ENCODE results near the gene TARS3. TPM values are rescaled to one million over a fixed set of nuclear protein-coding genes. Genes with fewer than 3 reads are reported as not detected.

Gene TARS3
- total RNA-seq, 2 donors from 2014 or later = 12.6 to 14.2 TPM

- H3K27me3 Mint-ChIP-seq (ENCODE audit: low read depth) = no peaks in the 10 kb centered on the region
- H3K4me3 Mint-ChIP-seq = no peak overlapping the region
- ATAC-seq (replicated peaks in 1 of 2) (no peak), DNase-seq (no peak)
- H3K4me1 Mint-ChIP-seq (ENCODE audit: low read depth) = peaks cover 2% of the 10 kb centered on the region
- H3K27ac Mint-ChIP-seq = no peak overlapping the region
- H3K36me3 Mint-ChIP-seq (ENCODE audit: insufficient read depth in 2 of 2) = no peaks in the 10 kb centered on the region
- no peaks in the 10 kb centered on the region for H3K9me3 Mint-ChIP-seq
Measured at GRCh38 chr15:101613130-101614000, 110.9 kb downstream of the TARS3 start.

- no peaks in the 10 kb centered on the region for H3K9me3 Mint-ChIP-seq
- no peaks in the 10 kb centered on the region for H3K4me1 Mint-ChIP-seq (ENCODE audit: low read depth)
- no peak for DNase-seq
- no peaks in the 10 kb centered on the region for H3K27me3 Mint-ChIP-seq (ENCODE audit: low read depth)
- ATAC-seq (replicated peaks in 1 of 2) = no peak
- no peaks in the 10 kb centered on the region for H3K36me3 Mint-ChIP-seq (ENCODE audit: insufficient read depth in 2 of 2)
- H3K4me3 Mint-ChIP-seq = no peak overlapping the region
- H3K27ac Mint-ChIP-seq = no peak overlapping the region
Measured at GRCh38 chr15:101612676-101613075, 111.6 kb downstream of the TARS3 start.

GRCh38 chr15:101611580-101612299 lies 112.5 kb downstream of the TARS3 start:
- H3K27me3 Mint-ChIP-seq (ENCODE audit: low read depth) = no peaks in the 10 kb centered on the region
- H3K9me3 Mint-ChIP-seq = no peaks in the 10 kb centered on the region
- H3K36me3 Mint-ChIP-seq (ENCODE audit: insufficient read depth in 2 of 2) = no peaks in the 10 kb centered on the region
- DNase-seq = no peak
- H3K4me1 Mint-ChIP-seq (ENCODE audit: low read depth) = no peaks in the 10 kb centered on the region
- no peak for ATAC-seq (replicated peaks in 1 of 2)
- H3K4me3 Mint-ChIP-seq = no peak overlapping the region
- no peak overlapping the region for H3K27ac Mint-ChIP-seq

GRCh38 chr15:101611007-101611406 lies 113.3 kb downstream of the TARS3 start:
- DNase-seq (no peak), ATAC-seq (replicated peaks in 1 of 2) (no peak)
- Mint-ChIP-seq H3K27me3 (ENCODE audit: low read depth) (no peaks in the 10 kb centered on the region), H3K9me3 (no peaks in the 10 kb centered on the region), H3K27ac (no peak overlapping the region), H3K4me1 (ENCODE audit: low read depth) (no peaks in the 10 kb centered on the region), H3K36me3 (ENCODE audit: insufficient read depth in 2 of 2) (no peaks in the 10 kb centered on the region), H3K4me3 (no peak overlapping the region)

GRCh38 chr15:101610611-101611000 lies 113.7 kb downstream of the TARS3 start:
- ATAC-seq (replicated peaks in 1 of 2) (no peak), DNase-seq (no peak)
- Mint-ChIP-seq H3K9me3 (no peaks in the 10 kb centered on the region), H3K4me1 (ENCODE audit: low read depth) (no peaks in the 10 kb centered on the region), H3K27me3 (ENCODE audit: low read depth) (no peaks in the 10 kb centered on the region), H3K27ac (no peak overlapping the region), H3K36me3 (ENCODE audit: insufficient read depth in 2 of 2) (no peaks in the 10 kb centered on the region), H3K4me3 (no peak overlapping the region)

- no peaks in the 10 kb centered on the region for H3K4me1 Mint-ChIP-seq (ENCODE audit: low read depth)
- ATAC-seq (replicated peaks in 1 of 2) (no peak), DNase-seq (no peak)
- H3K4me3 Mint-ChIP-seq = no peak overlapping the region
- no peak overlapping the region for H3K27ac Mint-ChIP-seq
- H3K27me3 Mint-ChIP-seq (ENCODE audit: low read depth) = peaks cover under 1% of the 10 kb centered on the region
- H3K9me3 Mint-ChIP-seq = no peaks in the 10 kb centered on the region
- no peaks in the 10 kb centered on the region for H3K36me3 Mint-ChIP-seq (ENCODE audit: insufficient read depth in 2 of 2)
Measured at GRCh38 chr15:101609742-101610610, 114.3 kb downstream of the TARS3 start.

- H3K9me3 Mint-ChIP-seq = peaks cover 0 to 4% of the 10 kb centered on the region in 2 donors
- no peak overlapping the region for H3K4me3 Mint-ChIP-seq
- H3K36me3 Mint-ChIP-seq (ENCODE audit: insufficient read depth in 2 of 2) = peaks cover 0 to 3% of the 10 kb centered on the region in 2 donors
- H3K4me1 Mint-ChIP-seq (ENCODE audit: low read depth) = no peaks in the 10 kb centered on the region
- ATAC-seq (replicated peaks in 1 of 2) (no peak), DNase-seq (no peak)
- H3K27me3 Mint-ChIP-seq (ENCODE audit: low read depth) = peaks cover 11% of the 10 kb centered on the region
- no peak overlapping the region for H3K27ac Mint-ChIP-seq
Measured at GRCh38 chr15:101608201-101608600, 116.1 kb downstream of the TARS3 start.

- no peaks in the 10 kb centered on the region for H3K4me1 Mint-ChIP-seq (ENCODE audit: low read depth)
- peaks cover 11% of the 10 kb centered on the region for H3K27me3 Mint-ChIP-seq (ENCODE audit: low read depth)
- H3K27ac Mint-ChIP-seq = no peak overlapping the region
- no peak for DNase-seq
- H3K4me3 Mint-ChIP-seq = no peak overlapping the region
- H3K9me3 Mint-ChIP-seq = peaks cover 0 to 4% of the 10 kb centered on the region in 2 donors
- ATAC-seq (replicated peaks in 1 of 2) = no peak
- H3K36me3 Mint-ChIP-seq (ENCODE audit: insufficient read depth in 2 of 2) = peaks cover 0 to 3% of the 10 kb centered on the region in 2 donors
Measured at GRCh38 chr15:101607108-101607507, 117.2 kb downstream of the TARS3 start.

- Mint-ChIP-seq H3K4me3 (no peak overlapping the region), H3K4me1 (ENCODE audit: low read depth) (no peaks in the 10 kb centered on the region), H3K36me3 (ENCODE audit: insufficient read depth in 2 of 2) (peaks cover 0 to 3% of the 10 kb centered on the region in 2 donors), H3K27me3 (ENCODE audit: low read depth) (peaks cover 24% of the 10 kb centered on the region), H3K27ac (no peak overlapping the region), H3K9me3 (peaks cover 0 to 4% of the 10 kb centered on the region in 2 donors)
- ATAC-seq (replicated peaks in 1 of 2) = no peak
- DNase-seq = no peak
Measured at GRCh38 chr15:101604124-101604874, 120.0 kb downstream of the TARS3 start.

Other genes starting within 250 kb of the TARS3 start
- gene PCSK6, start 234.8 kb downstream of the TARS3 start, total RNA-seq = 1 to 10 TPM in 1 of 2 donors, under 1 TPM in 1; 0.51 to 2.3 TPM
- gene TM2D3, start 72.1 kb downstream of the TARS3 start, total RNA-seq = 10 to 100 TPM; 32.7 to 40.7 TPM
- not detected for gene OR4F6, start 79.0 kb upstream of the TARS3 start, total RNA-seq
- not detected for gene OR4F15, start 87.7 kb upstream of the TARS3 start, total RNA-seq